GM12892 (cell line): ENCODE data around the gene CIRBP.

Experiments
- POLR2A ChIP-seq: IDR thresholded peaks from 2 replicates; pipeline ENCODE4 v1.6.1; 2011; ENCODE audit warnings: low read depth, low read length, control low read depth
- POLR2AphosphoS5 ChIP-seq: IDR thresholded peaks from 2 replicates; pipeline ENCODE4 v1.6.1; 2011; ENCODE audit warnings: low read depth, low read length, control low read depth

DNA sequence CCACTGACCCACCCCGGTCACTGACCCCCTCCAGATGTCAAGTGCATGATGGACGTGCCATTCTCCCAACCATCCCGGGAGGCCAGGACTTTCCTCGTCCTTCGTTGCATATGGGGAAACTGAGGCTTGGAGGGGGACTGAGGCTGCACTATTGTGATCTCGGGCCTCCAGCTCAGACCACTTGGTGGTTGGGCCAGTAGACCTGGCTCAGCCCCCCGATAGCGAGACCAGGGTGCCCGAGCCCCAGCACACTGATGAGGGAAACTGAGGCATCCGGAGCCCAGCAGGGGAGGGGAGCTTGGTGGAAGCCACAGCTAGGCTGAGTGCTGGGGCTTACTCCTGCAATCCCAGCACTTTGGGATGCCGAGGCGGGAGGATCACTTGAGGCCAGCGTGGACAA is 26.9 kb downstream of the CIRBP start:
- TF ChIP-seq POLR2AphosphoS5 (no peak), POLR2A (no peak)
